ENCODE results near the gene ADH1C. TPM values are rescaled to one million over a fixed set of nuclear protein-coding genes. Genes with fewer than 3 reads are reported as not detected.
"Not testable (repeated sequence)": the region's sequence is repeated elsewhere in the genome, so short reads cannot be mapped to it uniquely, and the experiment has no call there.

ADH1C gene
- total RNA-seq, 1 experiment from 2014 or later, result 5.9 TPM

DNA sequence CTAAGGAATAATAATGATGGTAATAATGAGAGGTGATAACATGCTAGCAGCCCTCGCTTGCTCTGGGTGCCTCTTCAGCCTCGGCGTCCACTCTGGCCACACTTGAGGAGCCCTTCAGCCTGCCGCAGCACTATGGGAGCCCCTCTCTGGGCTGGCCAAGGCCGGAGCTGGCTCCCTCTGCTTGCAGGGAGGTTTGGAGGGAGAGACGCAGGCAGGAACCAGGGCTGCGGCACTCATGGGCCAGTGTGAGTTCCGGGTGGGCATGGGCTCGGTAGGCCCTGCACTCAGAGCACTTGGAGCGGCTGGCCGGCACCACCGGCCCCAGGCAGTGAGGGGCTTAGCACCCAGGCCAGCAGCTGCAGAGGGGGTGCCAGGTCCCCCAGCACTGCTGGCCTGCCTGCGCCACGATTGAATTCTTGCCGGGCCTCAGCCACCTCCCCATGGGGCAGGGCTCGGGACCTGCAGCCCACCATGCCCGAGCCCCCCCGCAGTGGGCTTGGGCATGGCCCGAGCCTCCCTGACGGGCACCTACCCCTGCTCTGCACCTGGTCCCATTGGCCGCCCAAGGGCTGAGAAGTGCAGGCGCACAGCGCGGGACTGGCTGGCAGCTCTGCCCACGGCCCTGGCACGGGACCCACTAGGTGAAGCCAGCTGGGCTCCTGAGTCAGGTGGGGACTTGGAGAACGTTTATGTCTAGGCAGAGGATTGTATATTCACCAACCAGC is 7.1 kb upstream of the ADH1C start:
- DNase-seq (ENCODE audit: low spot score), result no peak

DNA sequence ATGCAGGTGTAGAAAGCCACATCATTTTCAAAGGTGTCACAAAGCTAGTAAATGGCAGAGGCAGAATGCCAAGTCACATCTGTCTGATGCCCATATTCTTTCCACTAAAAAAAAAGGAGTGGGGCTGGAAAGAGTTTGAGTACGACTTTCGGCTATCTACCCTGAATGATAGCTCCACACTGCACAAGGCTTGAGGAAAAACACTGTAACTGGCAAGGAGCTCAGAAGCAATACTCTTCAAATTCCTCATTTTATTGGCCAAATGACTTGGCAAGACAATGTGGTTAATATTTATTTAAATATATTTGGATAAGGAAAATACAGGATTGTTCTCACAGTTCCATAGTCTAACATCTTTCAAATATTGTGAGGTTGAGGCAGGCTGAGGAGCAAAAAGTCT is 5.4 kb upstream of the ADH1C start:
- no peak for DNase-seq (ENCODE audit: low spot score)

DNA sequence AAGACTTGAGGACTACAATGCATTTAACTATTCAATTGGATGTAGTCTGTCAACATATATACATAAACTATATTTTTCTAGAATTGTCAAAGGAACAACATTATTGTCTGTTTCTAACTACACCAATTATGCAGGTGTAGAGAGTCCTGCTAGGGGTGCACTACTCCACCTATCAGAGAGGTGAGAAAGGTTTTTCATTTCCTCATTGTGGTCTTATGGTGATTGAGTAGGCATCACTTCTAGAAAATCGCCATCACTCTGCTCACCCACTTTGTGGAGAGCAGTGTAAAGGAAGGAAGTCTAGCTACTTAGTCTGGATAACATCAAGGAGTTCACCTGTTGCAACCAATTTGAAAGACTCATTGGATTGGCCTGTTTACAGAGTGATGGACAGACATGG is 4.4 kb upstream of the ADH1C start:
- no peak for DNase-seq (ENCODE audit: low spot score)

DNA sequence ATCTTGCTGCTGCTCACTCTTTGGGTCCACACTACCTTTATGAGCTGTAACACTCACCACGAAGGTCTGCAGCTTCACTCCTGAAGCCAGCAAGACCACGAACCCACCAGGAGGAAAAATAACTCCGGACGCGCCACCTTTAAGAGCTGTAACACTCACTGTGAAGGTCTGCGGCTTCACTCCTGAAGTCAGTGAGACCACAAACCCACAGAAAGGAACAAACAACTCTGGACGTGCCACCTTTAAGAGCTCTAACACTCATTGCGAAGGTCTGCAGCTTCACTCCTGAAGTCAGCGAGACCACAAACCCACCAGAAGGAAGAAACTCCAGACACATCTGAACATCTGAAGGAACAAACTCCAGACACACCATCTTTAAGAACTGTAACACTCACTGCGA is 3.6 kb upstream of the ADH1C start:
- not testable (repeated sequence) for DNase-seq (ENCODE audit: low spot score)

DNA sequence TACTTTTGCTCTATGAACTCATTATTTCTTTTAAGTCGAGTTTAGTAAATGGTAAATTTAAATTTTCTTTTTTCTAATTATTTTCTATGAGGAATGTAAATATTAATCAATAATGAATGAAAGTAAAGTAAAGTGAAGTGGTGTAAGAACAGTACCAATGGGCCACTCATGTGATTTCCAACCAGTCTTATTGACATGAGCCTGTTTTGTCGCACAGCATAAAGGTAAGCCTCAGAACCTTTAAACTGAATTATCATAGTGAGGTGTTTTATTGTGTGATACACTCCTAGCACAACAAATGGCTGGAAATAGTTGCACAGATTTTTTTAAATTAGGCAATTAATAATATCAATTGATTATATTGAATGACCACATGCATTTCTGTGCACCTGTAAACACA is 1.1 kb downstream of the ADH1C start:
- DNase-seq (ENCODE audit: low spot score), result no peak

DNA sequence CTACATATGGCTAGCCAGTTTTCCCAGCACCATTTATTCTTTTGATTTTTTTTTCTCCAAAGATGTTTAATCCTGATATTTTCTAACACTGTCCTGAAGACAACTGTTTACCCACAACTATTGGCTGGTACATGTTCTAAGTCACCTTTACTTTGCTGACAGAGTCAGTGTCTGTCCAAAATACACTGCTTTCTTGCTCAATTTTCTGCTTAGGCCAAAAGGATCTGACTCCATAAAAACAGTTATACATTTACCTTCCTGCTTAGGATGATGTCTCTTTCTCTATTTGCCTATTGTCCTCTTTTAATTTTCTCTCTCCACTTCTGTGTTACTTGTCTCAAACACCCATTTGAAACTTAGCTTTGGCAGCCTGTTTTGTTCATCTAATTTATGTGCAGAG is 3.2 kb downstream of the ADH1C start:
- no peak for DNase-seq (ENCODE audit: low spot score)

DNA sequence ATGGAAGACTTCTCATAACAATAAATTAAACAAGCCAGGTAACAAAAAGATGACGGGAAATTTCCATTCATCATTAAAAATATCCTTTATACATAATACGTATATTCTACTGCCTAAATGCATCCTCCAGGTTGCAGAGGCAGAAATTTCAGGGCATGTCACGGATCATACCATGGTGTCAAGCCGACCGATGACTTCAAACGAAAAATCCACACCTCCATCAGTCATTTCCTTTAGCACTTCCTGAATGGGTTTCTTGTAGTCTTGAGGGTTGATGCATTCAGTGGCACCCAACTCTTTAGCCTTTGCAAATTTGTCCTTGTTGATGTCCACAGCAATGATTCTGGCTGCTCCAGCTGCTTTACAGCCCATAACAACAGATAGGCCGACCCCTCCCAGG is 9.9 kb downstream of the ADH1C start:
- not testable (repeated sequence) for DNase-seq (ENCODE audit: low spot score)

DNA sequence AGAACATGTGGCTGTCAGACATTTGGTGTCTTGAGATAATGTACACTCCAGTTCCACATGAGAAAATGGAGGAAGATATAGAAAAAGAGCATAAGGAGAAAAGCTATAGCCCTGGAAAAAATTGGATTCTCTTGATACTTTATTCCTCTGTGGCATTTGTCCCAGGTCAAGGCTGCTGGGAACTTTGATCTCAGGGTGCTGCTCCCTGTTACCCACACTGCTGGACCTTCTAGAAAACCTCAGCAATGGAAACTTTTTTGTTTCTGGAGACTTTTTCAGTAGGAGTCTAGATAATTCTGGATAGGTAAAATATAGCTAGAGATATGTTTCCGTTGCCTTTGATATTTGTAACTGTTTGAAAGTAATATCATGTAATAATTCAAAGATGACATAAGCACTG is 11.1 kb downstream of the ADH1C start:
- DNase-seq (ENCODE audit: low spot score), result no peak

DNA sequence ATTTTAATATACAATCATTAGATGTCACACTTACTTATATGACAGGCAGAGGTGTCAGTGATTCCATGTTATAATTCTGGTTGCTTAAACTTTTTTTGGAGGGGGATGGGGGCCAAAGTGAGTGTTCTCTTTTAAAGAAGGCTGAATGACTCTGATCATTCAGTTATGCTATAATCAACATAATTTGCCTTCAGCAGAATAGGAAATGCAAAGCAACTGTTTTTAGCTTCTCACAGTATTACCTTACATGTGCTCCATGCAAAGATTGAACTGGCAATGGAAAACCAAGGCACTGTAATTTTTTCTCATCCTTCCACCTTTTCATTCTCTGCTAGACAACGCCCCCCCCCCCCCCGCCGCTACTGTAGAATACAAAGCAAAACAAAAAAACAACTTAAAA is 13.4 kb downstream of the ADH1C start:
- DNase-seq (ENCODE audit: low spot score), result no peak

DNA sequence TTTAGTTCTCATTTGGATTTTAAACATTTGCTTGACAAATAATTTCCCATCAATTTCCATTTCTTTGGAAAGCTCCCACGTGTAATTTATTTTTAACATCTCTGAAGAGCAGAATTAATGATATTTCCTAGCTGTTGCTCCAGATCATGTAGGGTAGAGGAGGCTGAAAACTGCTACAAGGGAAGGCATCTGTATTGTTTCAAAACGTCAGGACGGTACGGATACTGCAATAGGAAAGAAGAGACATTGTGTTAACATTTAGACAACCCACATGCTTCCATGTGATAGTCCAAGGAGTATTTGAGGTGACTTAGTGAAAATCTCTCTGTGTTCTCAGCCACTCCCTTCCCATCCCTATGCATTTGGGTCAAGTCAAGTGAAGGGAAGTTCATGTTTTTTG is 16.0 kb downstream of the ADH1C start:
- no peak for DNase-seq (ENCODE audit: low spot score)

DNA sequence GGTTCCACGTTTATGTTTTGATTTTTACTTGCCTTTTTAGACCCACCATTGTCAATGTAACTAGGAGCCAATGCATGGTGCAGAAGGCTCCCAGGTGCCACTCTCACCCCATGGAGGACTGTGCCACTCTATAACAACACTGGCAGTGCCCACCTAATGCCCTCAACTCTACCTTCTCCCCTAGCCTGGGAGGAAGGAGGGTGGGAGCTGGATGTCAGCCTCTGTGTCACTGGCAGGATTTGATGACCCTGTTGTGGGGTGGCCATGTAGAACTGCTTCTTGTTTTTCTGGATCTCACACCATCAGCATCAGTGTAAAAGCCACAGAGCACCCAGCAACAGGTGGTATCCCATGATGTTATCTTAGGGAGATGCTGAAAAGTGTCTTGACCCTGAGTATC is 17.7 kb downstream of the ADH1C start:
- DNase-seq (ENCODE audit: low spot score), result no peak

DNA sequence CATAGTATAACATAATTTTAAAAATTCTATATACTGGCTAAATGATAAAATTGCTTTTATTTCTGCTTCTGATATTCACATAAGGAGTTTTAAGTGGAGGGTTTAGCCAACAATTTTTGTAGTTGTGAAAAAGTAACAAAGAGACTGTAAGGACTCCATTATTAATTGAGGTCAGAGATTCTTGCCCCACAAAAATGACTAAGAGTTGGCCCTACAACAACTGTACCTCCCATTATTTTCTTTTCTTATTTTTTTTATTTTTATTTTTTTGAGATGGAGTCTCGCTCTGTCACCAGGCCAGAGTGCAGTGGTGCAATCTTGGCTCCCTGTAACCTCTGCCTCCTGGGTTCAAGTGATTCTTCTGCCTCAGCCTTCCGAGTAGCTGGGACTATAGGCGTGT is 21.9 kb downstream of the ADH1C start:
- DNase-seq (ENCODE audit: low spot score), result no peak

DNA sequence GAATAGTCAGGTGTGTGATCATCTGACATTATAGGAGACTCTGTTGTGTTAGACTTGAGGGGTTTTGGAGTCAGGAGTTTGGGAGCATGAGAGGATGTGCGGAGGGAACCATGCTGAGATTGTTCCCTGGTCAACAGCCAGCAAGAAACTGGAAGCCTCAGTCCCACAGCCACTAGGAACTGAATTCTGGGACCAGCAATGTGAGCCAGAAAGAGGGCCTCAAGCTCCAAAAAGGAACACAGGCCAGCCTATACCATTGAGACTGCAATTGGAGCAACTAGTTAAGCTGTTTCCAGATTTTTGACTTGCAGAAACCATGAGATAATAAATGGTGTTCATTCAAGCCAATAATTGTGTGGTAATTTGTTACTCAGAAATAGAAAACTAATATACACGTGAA is 22.7 kb downstream of the ADH1C start:
- DNase-seq (ENCODE audit: low spot score), result no peak

DNA sequence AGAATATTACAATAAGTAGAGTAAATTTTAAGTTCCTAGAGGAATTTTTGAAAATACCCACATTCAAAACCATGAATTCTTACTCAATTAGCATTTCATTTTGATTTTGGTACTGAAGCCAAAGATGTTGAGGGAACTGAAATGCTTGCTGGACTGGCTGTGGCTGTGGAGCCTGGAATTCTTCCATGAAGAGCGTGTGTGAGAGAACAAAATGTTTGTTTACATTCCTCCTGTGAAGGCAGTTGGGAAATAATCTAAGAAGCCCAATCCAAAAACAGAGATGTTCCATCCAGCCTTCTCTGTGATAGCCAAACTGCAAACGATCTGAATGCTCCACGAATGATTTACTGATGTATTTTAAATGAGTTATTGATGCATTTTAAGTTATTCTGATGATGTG is 27.6 kb downstream of the ADH1C start:
- DNase-seq (ENCODE audit: low spot score), result no peak

DNA sequence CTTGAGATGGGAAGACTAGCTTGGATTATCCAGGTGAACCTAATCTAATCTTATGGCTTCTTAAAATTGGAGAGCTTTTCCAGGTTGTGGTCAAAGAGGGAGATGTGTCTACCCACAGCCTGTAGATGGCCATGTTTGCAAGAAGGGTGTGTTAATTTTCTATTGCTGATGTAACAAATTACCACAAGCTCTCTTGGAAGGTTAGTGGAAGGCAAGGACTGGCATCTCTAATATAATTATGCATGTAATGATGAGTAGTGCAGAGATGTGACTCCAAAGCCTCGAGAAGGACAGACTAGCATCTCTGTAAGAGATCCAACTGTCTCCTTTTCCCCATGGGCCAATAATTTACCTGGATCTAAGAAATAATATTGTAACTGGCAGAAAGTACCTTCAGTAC is 28.2 kb downstream of the ADH1C start:
- DNase-seq (ENCODE audit: low spot score), result no peak

DNA sequence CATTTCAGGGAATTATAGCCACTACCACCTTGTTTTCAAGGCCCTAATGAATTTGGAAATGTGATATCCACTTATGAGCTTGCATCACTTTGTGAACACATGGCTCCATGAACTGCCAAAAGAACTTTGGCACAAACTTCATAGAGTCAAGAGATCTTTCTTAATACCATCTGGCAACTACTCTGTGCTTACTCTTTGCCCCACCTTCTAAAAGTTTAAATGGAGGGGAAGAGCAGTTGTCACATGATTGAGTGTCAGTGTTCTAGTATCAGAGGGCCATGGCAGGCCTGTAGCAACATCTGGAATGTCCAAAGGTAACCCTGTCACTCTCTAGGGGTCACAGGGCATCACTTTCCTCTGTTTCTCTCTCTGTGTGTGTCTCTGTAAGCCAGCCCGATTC is 28.8 kb downstream of the ADH1C start:
- no peak for DNase-seq (ENCODE audit: low spot score)

DNA sequence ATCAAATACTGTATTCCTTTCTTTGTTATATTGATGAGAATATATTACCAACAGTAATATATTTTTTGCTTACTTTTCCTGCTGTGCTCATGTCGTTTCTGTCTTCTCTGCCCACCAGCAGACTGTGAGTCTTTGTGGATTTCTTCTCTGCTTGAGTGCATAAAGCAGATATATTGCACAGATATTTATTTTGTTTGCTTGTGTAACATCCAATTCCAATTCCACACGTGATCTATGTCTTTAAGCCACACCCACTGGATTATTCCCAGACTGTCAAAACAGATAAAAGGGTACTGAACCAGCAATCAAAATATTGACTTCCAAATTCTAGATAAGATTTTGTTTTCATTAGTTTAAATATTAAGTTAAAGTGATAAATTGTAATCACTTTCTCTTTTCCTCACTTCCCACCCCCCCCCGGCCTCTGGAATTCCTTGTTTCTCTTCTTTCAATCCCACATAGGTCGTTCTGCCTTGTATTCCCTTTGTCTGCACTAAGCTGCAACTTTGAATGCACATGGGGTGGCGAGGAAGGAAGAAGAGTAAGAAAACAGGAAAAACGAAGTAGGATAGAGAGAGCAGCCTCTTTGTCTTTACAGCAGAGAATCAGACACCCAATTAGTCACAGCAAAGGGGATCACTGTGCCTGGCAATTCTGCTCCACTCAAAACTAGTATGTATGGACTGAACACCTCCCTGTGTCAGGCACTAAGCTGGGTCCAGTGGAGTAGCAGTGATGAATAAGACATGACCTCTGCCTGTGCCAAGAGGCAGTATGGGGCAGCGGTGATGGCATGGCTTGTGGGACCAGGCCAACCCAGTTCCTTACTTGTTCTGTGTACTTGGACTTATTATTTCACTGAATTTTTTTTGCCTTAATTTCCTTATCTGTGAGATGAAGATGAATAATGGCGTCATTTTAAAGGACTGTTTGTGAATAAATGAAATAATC is 31.0 kb downstream of the ADH1C start, which contains the start of gene ADH1B:
Gene ADH1B, minus strand, starts transcription at position 161 of the 951 bp plus-strand sequence. Its CDS starts 70 bp downstream, at position 91.
- no peak for DNase-seq (ENCODE audit: low spot score)

DNA sequence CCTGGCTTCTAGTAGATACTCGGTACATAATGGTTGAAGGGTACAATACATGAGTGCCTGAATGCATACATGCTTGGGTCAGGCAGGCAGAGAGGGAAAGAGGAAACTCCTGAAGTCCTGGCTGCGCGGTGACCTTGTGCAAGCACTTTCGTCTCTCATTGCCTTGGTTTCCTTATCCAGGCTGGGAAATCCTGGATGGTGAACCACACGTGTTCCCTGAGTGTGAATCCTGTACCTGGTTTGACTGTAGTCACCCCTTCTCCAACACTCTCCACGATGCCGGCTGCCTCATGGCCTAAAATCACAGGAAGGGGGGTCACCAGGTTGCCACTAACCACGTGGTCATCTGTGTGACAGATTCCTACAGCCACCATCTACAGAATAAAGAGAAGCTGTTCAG is 34.7 kb downstream of the ADH1C start:
- not testable (repeated sequence) for DNase-seq (ENCODE audit: low spot score)

DNA sequence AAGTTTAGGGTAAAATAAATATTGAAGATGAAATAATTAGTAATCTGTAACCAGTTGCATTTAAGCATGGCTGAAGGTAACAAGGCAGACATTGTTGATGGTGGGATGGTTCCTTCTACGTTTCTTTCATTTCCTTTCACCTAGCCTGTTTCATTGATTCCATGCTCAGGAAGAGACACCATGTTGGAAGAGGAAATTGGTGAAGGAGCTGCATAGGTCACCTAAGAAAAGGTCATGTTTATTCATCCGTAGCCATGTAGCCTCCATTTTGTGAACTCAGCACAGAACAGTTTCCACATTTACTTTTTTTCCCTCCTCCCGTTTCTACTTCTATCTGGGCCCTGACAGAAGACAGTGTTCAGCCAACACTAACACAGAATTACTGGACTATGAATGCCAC is 35.2 kb downstream of the ADH1C start:
- no peak for DNase-seq (ENCODE audit: low spot score)

DNA sequence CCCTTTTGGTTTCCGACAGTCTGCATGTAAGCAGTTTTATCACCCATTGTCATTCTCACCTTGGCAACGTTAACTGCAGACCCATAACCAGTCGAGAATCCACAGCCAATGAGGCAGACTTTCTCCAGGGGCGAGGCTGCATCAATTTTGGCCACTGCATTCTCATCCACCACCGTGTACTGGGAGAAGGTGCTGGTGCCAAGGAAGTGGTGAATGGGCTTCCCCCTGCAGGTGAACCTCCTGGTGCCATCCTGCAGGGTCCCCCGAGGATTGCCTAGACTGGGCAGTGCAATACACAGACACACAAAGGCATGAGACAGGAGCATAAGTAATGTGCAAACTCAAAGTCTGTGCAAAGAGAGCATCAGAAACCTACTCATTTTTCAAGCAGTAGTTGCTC is 36.7 kb downstream of the ADH1C start:
- no peak for DNase-seq (ENCODE audit: low spot score)

DNA sequence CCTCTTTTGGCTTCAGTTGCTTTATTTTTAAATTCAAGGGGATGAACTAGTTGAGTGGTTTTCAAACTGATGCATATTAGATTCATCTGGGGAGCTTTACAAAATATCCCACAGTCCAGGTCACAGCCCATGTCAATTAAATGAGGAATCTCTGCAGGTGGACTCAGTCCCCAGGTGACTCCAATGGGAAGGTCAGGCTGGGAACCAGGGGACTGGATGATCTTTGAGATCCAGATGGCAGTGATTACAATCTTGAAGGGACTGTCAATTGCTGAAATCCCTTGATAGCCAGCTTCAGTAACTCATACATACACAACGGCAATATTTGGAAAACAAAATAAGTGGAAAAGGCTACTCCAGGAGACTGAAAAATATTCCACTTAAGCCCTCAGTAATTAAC is 38.3 kb downstream of the ADH1C start:
- DNase-seq (ENCODE audit: low spot score), result no peak

DNA sequence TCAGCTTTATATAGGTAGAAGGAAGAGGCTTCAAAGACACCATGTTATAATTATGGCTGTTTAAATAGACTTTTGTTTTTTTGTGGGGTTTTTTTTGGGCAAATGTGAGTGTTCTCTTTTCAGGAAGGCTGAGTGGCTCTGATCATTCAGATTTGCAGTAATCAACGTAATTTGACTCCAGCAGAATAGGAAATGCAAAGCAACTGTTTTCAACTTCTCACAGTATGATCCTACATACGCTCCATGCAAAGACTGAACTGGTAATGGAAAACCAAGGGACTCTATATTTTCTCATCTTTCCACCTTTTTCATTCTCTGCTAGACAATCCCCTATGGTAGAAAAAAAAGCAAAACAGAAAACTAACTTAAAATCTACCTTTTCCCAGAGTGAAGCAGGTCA is 42.2 kb downstream of the ADH1C start:
- DNase-seq (ENCODE audit: low spot score), result no peak
